Measurements from ENCODE around the gene BNIP3. TPM values are rescaled to one million over a fixed set of nuclear protein-coding genes. Genes with fewer than 3 reads are reported as not detected.
A peak's percentile ranks its signal among the peaks of the same experiment; 100 is the strongest.

BNIP3 gene
- total RNA-seq, 1 experiment from 2014 or later, result 113 TPM

DNA sequence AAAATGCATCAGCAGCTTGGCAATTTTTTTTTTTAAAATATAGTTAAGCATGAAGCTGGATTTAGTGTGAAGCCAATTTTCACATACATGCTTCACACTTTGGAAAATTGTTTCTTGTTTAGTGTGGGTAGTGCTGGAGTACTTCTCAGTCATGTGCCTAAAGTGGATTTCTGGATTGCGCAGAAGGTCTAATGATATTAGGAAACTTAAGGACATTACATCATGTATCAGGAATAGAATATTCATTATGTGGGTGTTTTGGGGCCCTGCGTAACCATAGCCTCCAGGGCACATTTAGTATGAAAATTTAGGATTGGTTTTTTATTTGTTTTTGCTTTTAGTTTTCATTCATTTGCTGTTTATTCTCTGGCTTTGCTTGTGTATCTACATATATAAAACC is 28.8 kb upstream of the BNIP3 start (continued):
- TF ChIP-seq ERG (CRISPR knock-in tag; IDR thresholded peaks at IDR 0.05) (no peak), GRHL2 (CRISPR knock-in tag; IDR thresholded peaks at IDR 0.05; ENCODE audit: insufficient replicate concordance, severe bottlenecking) (no peak)
- TF ChIP-seq, protein P1, sequence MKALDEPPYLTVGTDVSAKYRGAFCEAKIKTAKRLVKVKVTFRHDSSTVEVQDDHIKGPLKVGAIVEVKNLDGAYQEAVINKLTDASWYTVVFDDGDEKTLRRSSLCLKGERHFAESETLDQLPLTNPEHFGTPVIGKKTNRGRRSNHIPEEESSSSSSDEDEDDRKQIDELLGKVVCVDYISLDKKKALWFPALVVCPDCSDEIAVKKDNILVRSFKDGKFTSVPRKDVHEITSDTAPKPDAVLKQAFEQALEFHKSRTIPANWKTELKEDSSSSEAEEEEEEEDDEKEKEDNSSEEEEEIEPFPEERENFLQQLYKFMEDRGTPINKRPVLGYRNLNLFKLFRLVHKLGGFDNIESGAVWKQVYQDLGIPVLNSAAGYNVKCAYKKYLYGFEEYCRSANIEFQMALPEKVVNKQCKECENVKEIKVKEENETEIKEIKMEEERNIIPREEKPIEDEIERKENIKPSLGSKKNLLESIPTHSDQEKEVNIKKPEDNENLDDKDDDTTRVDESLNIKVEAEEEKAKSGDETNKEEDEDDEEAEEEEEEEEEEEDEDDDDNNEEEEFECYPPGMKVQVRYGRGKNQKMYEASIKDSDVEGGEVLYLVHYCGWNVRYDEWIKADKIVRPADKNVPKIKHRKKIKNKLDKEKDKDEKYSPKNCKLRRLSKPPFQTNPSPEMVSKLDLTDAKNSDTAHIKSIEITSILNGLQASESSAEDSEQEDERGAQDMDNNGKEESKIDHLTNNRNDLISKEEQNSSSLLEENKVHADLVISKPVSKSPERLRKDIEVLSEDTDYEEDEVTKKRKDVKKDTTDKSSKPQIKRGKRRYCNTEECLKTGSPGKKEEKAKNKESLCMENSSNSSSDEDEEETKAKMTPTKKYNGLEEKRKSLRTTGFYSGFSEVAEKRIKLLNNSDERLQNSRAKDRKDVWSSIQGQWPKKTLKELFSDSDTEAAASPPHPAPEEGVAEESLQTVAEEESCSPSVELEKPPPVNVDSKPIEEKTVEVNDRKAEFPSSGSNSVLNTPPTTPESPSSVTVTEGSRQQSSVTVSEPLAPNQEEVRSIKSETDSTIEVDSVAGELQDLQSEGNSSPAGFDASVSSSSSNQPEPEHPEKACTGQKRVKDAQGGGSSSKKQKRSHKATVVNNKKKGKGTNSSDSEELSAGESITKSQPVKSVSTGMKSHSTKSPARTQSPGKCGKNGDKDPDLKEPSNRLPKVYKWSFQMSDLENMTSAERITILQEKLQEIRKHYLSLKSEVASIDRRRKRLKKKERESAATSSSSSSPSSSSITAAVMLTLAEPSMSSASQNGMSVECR (CRISPR knock-in tag; IDR thresholded peaks at IDR 0.05; ENCODE audit: borderline replicate concordance), result no peak

DNA sequence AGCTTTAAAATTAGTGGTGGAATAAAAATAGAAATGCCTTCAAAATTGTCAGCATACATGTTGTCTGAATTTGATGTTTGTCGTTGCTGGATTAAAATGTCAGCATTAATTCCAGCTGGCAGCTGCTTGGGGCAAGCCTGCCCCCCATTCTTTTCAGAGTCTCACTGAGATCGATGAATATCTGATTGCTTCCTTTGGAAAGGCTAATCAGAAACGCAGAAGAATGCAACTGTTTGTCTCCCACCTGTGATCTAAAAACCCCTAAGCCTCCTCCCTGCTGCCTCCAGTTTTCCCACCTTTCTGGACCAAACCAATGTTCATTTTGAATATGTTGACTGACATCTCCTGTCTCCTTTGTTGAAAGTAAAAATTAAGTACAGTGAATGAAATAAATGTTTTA is 27.9 kb upstream of the BNIP3 start:
- ChIA-PET CTCF (interaction anchor here (2.6 to 4.9 kb wide), 2 partner anchors 10 to 13 kb away, joined by 9 to 53 read pairs; no protein-coding TSS in a partner anchor), POLR2A (no interaction called here)
- Mint-ChIP-seq H3K36me3 (peaks cover 13% of the 10 kb centered on the region), H3K4me1 (peaks cover 60% of the 10 kb centered on the region), H3K4me3 (peak overlapping the region; percentile 29), H3K9me3 (peaks cover 14% of the 10 kb centered on the region), H3K27ac (peak overlapping the region; percentile 14), H3K27me3 (ENCODE audit: low read depth) (no peaks in the 10 kb centered on the region)
- no peak for ATAC-seq
- no peak for TF ChIP-seq ATF1 (CRISPR knock-in tag; IDR thresholded peaks at IDR 0.05)
- no peak for TF ChIP-seq ETV6 (CRISPR knock-in tag; IDR thresholded peaks at IDR 0.05)
- TF ChIP-seq, protein P2, sequence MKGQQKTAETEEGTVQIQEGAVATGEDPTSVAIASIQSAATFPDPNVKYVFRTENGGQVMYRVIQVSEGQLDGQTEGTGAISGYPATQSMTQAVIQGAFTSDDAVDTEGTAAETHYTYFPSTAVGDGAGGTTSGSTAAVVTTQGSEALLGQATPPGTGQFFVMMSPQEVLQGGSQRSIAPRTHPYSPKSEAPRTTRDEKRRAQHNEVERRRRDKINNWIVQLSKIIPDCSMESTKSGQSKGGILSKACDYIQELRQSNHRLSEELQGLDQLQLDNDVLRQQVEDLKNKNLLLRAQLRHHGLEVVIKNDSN (CRISPR knock-in tag; IDR thresholded peaks at IDR 0.05), result no peak
- no peak for TF ChIP-seq TEAD4 (CRISPR knock-in tag; IDR thresholded peaks at IDR 0.05)
- TF ChIP-seq, protein P3, sequence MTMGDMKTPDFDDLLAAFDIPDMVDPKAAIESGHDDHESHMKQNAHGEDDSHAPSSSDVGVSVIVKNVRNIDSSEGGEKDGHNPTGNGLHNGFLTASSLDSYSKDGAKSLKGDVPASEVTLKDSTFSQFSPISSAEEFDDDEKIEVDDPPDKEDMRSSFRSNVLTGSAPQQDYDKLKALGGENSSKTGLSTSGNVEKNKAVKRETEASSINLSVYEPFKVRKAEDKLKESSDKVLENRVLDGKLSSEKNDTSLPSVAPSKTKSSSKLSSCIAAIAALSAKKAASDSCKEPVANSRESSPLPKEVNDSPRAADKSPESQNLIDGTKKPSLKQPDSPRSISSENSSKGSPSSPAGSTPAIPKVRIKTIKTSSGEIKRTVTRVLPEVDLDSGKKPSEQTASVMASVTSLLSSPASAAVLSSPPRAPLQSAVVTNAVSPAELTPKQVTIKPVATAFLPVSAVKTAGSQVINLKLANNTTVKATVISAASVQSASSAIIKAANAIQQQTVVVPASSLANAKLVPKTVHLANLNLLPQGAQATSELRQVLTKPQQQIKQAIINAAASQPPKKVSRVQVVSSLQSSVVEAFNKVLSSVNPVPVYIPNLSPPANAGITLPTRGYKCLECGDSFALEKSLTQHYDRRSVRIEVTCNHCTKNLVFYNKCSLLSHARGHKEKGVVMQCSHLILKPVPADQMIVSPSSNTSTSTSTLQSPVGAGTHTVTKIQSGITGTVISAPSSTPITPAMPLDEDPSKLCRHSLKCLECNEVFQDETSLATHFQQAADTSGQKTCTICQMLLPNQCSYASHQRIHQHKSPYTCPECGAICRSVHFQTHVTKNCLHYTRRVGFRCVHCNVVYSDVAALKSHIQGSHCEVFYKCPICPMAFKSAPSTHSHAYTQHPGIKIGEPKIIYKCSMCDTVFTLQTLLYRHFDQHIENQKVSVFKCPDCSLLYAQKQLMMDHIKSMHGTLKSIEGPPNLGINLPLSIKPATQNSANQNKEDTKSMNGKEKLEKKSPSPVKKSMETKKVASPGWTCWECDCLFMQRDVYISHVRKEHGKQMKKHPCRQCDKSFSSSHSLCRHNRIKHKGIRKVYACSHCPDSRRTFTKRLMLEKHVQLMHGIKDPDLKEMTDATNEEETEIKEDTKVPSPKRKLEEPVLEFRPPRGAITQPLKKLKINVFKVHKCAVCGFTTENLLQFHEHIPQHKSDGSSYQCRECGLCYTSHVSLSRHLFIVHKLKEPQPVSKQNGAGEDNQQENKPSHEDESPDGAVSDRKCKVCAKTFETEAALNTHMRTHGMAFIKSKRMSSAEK (CRISPR knock-in tag; IDR thresholded peaks at IDR 0.05; ENCODE audit: borderline replicate concordance), result no peak
- no peak for TF ChIP-seq GABPB1 (CRISPR knock-in tag; IDR thresholded peaks at IDR 0.05)
- no peak for DNase-seq (ENCODE audit: low spot score)

DNA sequence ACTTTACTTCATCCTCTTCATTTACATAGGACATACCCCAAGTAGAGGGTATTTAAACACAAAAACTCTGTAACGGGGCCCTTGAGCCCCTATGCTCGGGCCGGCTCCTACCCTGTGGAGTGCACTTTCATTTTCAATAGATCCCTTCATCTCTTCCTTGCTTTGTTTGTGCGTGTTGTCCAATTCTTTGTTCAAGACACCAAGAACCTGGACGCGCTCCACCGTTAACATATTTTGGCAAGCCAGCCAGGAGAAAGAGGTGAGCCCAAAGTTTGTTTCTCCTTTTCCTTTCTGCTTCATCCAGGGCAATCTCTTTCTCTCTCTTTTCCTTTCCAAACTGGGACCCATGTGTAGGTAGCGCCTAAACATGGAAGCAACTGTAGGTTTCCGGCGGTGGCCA is 26.0 kb upstream of the BNIP3 start:
- Mint-ChIP-seq H3K4me1 (peaks cover 69% of the 10 kb centered on the region), H3K9me3 (peaks cover 14% of the 10 kb centered on the region), H3K4me3 (no peak overlapping the region), H3K36me3 (peaks cover 15% of the 10 kb centered on the region), H3K27me3 (ENCODE audit: low read depth) (no peaks in the 10 kb centered on the region), H3K27ac (peak overlapping the region; percentile 67)
- CTCF ChIA-PET, result interaction anchor here (1.7 to 4.9 kb wide), 2 partner anchors 15 to 135 kb away, joined by 7 to 53 read pairs; no protein-coding TSS in a partner anchor
- no peak for TF ChIP-seq NFYB (CRISPR knock-in tag; conservative IDR thresholded peaks at IDR 0.05; ENCODE audit: low read depth)
- TF ChIP-seq E2F1 (CRISPR knock-in tag; IDR thresholded peaks at IDR 0.05), result no peak
- DNase-seq (ENCODE audit: low spot score) (no peak), ATAC-seq (no peak)
- POLR2A ChIA-PET, result interaction anchor here (1.4 kb wide), 1 partner anchor 10 kb away, joined by 3 read pairs; no protein-coding TSS in a partner anchor

Measured in WTC11 (cell line).